Measurements from ENCODE around the gene DHRS7C. TPM values are rescaled to one million over a fixed set of nuclear protein-coding genes. Genes with fewer than 3 reads are reported as not detected.

The DHRS7C gene
- total RNA-seq, 1 donor from 2014 or later: not detected

DNA sequence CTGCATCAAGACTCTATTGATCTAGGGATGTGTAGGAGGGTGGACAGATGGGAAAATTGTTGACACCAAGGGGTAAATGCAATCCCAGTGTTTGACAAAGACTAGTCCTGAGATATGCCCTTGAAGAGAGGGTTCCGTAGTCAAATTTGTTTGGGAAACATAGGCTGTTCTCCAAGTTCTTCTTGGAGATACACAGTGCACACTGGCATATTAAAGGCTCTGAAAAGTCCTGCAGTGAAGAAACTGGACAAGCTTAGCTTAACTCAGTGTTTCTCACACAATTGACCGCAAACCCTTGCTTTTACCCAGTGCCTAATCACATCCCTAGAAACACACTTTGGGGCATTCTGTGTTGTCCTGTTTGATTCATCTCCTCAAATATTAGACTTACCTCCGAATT, 10.8 kb downstream of the DHRS7C start:
- H3K27ac Mint-ChIP-seq (ENCODE audit: unreplicated experiment): no peak overlapping the region
- H3K4me1 Mint-ChIP-seq (ENCODE audit: low read depth, unreplicated experiment): no peaks in the 10 kb centered on the region
- Histone ChIP-seq H2AFZ (ENCODE audit: low read depth, low read length) (no peak overlapping the region), H3K4me3 (ENCODE audit: insufficient read depth, low read depth, low read length) (no peak overlapping the region), H3K4me1 (ENCODE audit: insufficient read depth, low read length) (no peaks in the 10 kb centered on the region), H3K27me3 (ENCODE audit: insufficient read depth, low read length) (no peaks in the 10 kb centered on the region), H4K20me1 (ENCODE audit: insufficient read depth, low read length) (no peaks in the 10 kb centered on the region), H3K36me3 (ENCODE audit: insufficient read depth, low read length) (no peaks in the 10 kb centered on the region), H3K27ac (ENCODE audit: low read depth, low read length) (no peak overlapping the region), H3K4me2 (ENCODE audit: low read length) (no peak overlapping the region), H3K79me2 (ENCODE audit: insufficient read depth, low read length) (no peaks in the 10 kb centered on the region), H3K9ac (ENCODE audit: low read length) (no peak overlapping the region), H3K9me3 (ENCODE audit: insufficient read depth, low read depth, low read length) (no peaks in the 10 kb centered on the region)
- TF ChIP-seq, protein P1, sequence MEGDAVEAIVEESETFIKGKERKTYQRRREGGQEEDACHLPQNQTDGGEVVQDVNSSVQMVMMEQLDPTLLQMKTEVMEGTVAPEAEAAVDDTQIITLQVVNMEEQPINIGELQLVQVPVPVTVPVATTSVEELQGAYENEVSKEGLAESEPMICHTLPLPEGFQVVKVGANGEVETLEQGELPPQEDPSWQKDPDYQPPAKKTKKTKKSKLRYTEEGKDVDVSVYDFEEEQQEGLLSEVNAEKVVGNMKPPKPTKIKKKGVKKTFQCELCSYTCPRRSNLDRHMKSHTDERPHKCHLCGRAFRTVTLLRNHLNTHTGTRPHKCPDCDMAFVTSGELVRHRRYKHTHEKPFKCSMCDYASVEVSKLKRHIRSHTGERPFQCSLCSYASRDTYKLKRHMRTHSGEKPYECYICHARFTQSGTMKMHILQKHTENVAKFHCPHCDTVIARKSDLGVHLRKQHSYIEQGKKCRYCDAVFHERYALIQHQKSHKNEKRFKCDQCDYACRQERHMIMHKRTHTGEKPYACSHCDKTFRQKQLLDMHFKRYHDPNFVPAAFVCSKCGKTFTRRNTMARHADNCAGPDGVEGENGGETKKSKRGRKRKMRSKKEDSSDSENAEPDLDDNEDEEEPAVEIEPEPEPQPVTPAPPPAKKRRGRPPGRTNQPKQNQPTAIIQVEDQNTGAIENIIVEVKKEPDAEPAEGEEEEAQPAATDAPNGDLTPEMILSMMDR (IDR thresholded peaks at IDR 0.05; ENCODE audit: insufficient read depth, low read depth, low read length): no peak
- no peak for TF ChIP-seq EZH2 (IDR thresholded peaks at IDR 0.05; ENCODE audit: insufficient read depth, low read length)
- no peak for DNase-seq (ENCODE audit: low read depth)
- H3K4me3 Mint-ChIP-seq (ENCODE audit: unreplicated experiment): no peak overlapping the region
- no peak for FAIRE-seq
- H3K9me3 Mint-ChIP-seq (ENCODE audit: unreplicated experiment): peaks cover 5% of the 10 kb centered on the region
- H3K36me3 Mint-ChIP-seq (ENCODE audit: low read depth, unreplicated experiment): peaks cover 1% of the 10 kb centered on the region
- peaks cover 31% of the 10 kb centered on the region for H3K27me3 Mint-ChIP-seq (ENCODE audit: low read depth, unreplicated experiment)

DNA sequence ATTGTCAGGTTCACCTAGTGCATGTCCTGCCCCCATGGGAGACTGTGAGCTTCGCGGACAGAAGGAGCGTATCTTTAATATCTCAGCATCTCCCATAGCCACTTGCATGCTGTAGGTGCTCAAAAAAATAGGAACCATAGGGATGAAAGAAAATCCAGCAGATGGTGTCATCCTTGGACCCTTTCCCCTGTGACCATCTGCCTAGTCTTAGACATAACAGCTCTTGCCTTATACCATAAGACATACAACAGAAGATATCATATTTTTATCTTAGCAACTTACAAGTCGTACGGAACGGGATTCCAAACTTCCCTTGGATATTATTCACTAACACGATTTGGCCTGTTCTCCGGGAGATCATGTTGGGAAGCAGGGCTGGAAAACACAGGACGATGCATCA, 14.5 kb downstream of the DHRS7C start:
- Mint-ChIP-seq H3K27ac (ENCODE audit: unreplicated experiment) (no peak overlapping the region), H3K4me3 (ENCODE audit: unreplicated experiment) (no peak overlapping the region), H3K9me3 (ENCODE audit: unreplicated experiment) (peaks cover 8% of the 10 kb centered on the region), H3K36me3 (ENCODE audit: low read depth, unreplicated experiment) (peaks cover 1% of the 10 kb centered on the region), H3K4me1 (ENCODE audit: low read depth, unreplicated experiment) (no peaks in the 10 kb centered on the region), H3K27me3 (ENCODE audit: low read depth, unreplicated experiment) (peaks cover 17% of the 10 kb centered on the region)
- Histone ChIP-seq H3K79me2 (ENCODE audit: insufficient read depth, low read length) (no peaks in the 10 kb centered on the region), H2AFZ (ENCODE audit: low read depth, low read length) (no peak overlapping the region), H3K9me3 (ENCODE audit: insufficient read depth, low read depth, low read length) (no peaks in the 10 kb centered on the region), H3K27ac (ENCODE audit: low read depth, low read length) (no peak overlapping the region), H3K36me3 (ENCODE audit: insufficient read depth, low read length) (no peaks in the 10 kb centered on the region), H3K9ac (ENCODE audit: low read length) (no peak overlapping the region), H3K4me1 (ENCODE audit: insufficient read depth, low read length) (no peaks in the 10 kb centered on the region), H3K27me3 (ENCODE audit: insufficient read depth, low read length) (no peaks in the 10 kb centered on the region), H3K4me3 (ENCODE audit: insufficient read depth, low read depth, low read length) (no peak overlapping the region), H4K20me1 (ENCODE audit: insufficient read depth, low read length) (no peaks in the 10 kb centered on the region), H3K4me2 (ENCODE audit: low read length) (no peak overlapping the region)
- FAIRE-seq (no peak), DNase-seq (ENCODE audit: low read depth) (no peak)
- TF ChIP-seq EZH2 (IDR thresholded peaks at IDR 0.05; ENCODE audit: insufficient read depth, low read length): no peak
- TF ChIP-seq, protein P1 (IDR thresholded peaks at IDR 0.05; ENCODE audit: insufficient read depth, low read depth, low read length): no peak

DNA sequence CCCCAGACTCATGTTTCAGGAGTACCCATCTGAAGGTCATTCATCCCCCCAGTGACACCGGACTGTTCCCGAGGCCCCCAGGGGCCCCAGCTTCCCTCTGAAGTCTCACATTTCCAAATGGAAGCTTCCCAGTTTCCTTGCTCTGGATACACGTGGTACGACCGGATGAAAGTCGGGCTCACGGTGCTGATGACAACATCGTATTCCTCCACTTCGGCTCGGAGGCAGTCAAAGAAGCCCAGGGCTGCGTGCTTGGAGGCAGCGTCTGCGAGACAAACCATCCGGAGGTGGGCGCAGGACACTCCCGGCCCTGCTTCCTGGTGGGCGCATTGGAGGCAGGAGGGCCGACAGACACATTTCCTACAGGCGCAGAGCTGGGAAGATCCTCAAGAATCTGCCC, 18.7 kb downstream of the DHRS7C start:
- H3K4me1 ChIP-seq (ENCODE audit: insufficient read depth, low read length): no peaks in the 10 kb centered on the region
- Mint-ChIP-seq H3K27ac (ENCODE audit: unreplicated experiment) (no peak overlapping the region), H3K27me3 (ENCODE audit: low read depth, unreplicated experiment) (peaks cover 8% of the 10 kb centered on the region), H3K4me1 (ENCODE audit: low read depth, unreplicated experiment) (no peaks in the 10 kb centered on the region), H3K4me3 (ENCODE audit: unreplicated experiment) (no peak overlapping the region), H3K9me3 (ENCODE audit: unreplicated experiment) (peaks cover 8% of the 10 kb centered on the region), H3K36me3 (ENCODE audit: low read depth, unreplicated experiment) (no peaks in the 10 kb centered on the region)
- H2AFZ ChIP-seq (ENCODE audit: low read depth, low read length): no peak overlapping the region
- no peak overlapping the region for H3K4me2 ChIP-seq (ENCODE audit: low read length)
- no peaks in the 10 kb centered on the region for H3K9me3 ChIP-seq (ENCODE audit: insufficient read depth, low read depth, low read length)
- no peaks in the 10 kb centered on the region for H3K79me2 ChIP-seq (ENCODE audit: insufficient read depth, low read length)
- no peaks in the 10 kb centered on the region for H3K27me3 ChIP-seq (ENCODE audit: insufficient read depth, low read length)
- no peak overlapping the region for H3K4me3 ChIP-seq (ENCODE audit: insufficient read depth, low read depth, low read length)
- H4K20me1 ChIP-seq (ENCODE audit: insufficient read depth, low read length): no peaks in the 10 kb centered on the region
- DNase-seq (ENCODE audit: low read depth) (no peak), FAIRE-seq (no peak)
- no peak for TF ChIP-seq EZH2 (IDR thresholded peaks at IDR 0.05; ENCODE audit: insufficient read depth, low read length)
- TF ChIP-seq, protein P1 (IDR thresholded peaks at IDR 0.05; ENCODE audit: insufficient read depth, low read depth, low read length): no peak
- H3K36me3 ChIP-seq (ENCODE audit: insufficient read depth, low read length): no peaks in the 10 kb centered on the region
- H3K9ac ChIP-seq (ENCODE audit: low read length): no peak overlapping the region
- H3K27ac ChIP-seq (ENCODE audit: low read depth, low read length): no peak overlapping the region

All from astrocyte (in vitro differentiated cells and primary cell).